GM23248 (cell line): ENCODE measurements around the gene NTNG2.

ENCODE experiments used
- EZH2 ChIP-seq: fragments of 200-600 bp; sonication (generic); IDR thresholded peaks from 2 replicates; pipeline ENCODE4 v1.6.1; 2018; ENCODE audit warnings: antibody characterized with exemption, mild to moderate bottlenecking; ENCODE audit not compliant: insufficient read depth, poor library complexity, severe bottlenecking
- EZH2phosphoT487 ChIP-seq: fragments of 200-600 bp; sonication (generic); IDR thresholded peaks from 2 replicates; pipeline ENCODE4 v1.6.1; 2018; ENCODE audit warnings: antibody characterized with exemption, moderate library complexity, mild to moderate bottlenecking, low read depth; ENCODE audit not compliant: insufficient read depth

DNA sequence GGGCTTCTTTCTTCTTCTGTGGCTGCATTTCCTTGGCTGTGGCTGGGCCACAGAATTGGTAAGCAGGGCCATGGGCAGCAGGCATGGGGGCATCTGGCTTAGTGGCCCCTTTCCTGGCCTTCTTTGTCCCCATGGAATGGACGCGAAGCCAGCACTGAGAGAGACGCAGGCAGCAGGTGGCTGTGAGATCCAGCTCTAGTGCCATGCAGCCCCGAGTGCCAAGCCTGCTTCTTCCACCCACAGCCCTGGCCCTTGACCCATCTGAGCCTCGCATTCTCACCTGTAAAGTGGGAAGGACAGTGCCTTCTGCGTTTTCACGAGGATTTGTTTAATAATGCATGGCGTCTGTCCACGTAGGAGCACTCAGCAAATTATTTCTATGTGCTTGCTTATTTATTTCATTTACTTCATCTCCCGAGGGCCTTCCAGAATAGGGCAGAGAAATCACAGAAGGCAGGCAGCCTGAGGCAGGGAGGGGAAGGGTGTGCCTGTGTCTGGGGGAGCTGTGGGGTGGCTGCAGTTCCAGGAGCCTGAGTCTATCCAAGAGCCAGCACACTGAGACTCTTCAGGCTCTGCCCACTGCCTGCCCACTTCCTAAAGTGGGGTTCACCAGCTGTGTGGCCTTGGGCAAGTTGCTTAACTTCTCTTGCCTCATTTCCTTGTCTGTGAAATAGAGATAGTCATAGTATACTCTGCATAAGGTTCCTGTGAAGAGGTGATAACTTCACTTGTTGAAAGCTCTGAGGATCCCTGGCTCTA is 55.2 kb downstream of the NTNG2 start:
- TF ChIP-seq EZH2phosphoT487, result no peak
- no peak for TF ChIP-seq EZH2
